ENCODE measurements around the gene HRC. TPM values are rescaled to one million over a fixed set of nuclear protein-coding genes. Genes with fewer than 3 reads are reported as not detected.
A peak's percentile ranks its signal among the peaks of the same experiment; 100 is the strongest.

Gene HRC
- total and polyA plus RNA-seq, 3 experiments from 2014 or later: not detected

- H3K27me3 Mint-ChIP-seq: no peaks in the 10 kb centered on the region
- CTCF ChIA-PET: interaction anchor here (0.8 to 2.9 kb wide), 7 partner anchors 8 to 114 kb away, joined by 3 to 19 read pairs (median 5); partner anchors contain the start of genes GYS1 and LIN7B
- H3K27me3 ChIP-seq (ENCODE audit: insufficient read depth, low read length, poor library complexity, severe bottlenecking): no peaks in the 10 kb centered on the region
- peak overlapping the region in 5 of 8 donors; percentile 7 to 96 (median 72) for H3K27ac Mint-ChIP-seq
- H3K36me3 Mint-ChIP-seq: peaks cover 5 to 63% (median 12%) of the 10 kb centered on the region in 3 donors
- peak; percentile 37 to 74 (median 50) for DNase-seq
- no peak overlapping the region for H3K27ac ChIP-seq (ENCODE audit: low read depth, low read length)
- H3K9me3 ChIP-seq (ENCODE audit: low read length): no peaks in the 10 kb centered on the region
- H3K4me1 Mint-ChIP-seq: peaks cover 0 to 3% (median 0%) of the 10 kb centered on the region in 3 donors
- peaks cover 25% of the 10 kb centered on the region for H3K36me3 ChIP-seq (ENCODE audit: insufficient read depth, low read length)
- H3K4me3 Mint-ChIP-seq: peak overlapping the region in 1 of 7 donors; percentile 20
- no peaks in the 10 kb centered on the region for H3K4me1 ChIP-seq (ENCODE audit: insufficient read depth, low read length)
- no peaks in the 10 kb centered on the region for H3K9me3 Mint-ChIP-seq
- POLR2A ChIA-PET: interaction anchor here (1.3 kb wide), 1 partner anchor 8 kb away, joined by 3 read pairs; the partner anchor contains the start of gene LIN7B
- no peak overlapping the region for H3K4me3 ChIP-seq (ENCODE audit: low read length)
Measured at GRCh38 chr19:49106648-49107135, 48.5 kb downstream of the HRC start.

GRCh38 chr19:49104229-49104864 is 50.8 kb downstream of the HRC start:
- no peak overlapping the region for H3K27ac ChIP-seq (ENCODE audit: low read depth, low read length)
- POLR2A ChIA-PET: no interaction called here

GRCh38 chr19:49103331-49104085 is 51.7 kb downstream of the HRC start:
- peaks cover 9 to 80% (median 21%) of the 10 kb centered on the region in 3 donors for H3K36me3 Mint-ChIP-seq
- POLR2A ChIA-PET: no interaction called here

More at GRCh38 chr19:49104229-49104864, 50.8 kb downstream of the HRC start:
- no peaks in the 10 kb centered on the region for H3K9me3 Mint-ChIP-seq
- H3K27me3 Mint-ChIP-seq: no peaks in the 10 kb centered on the region
- Histone ChIP-seq H3K4me1 (ENCODE audit: insufficient read depth, low read length) (no peaks in the 10 kb centered on the region), H3K4me3 (ENCODE audit: low read length) (no peak overlapping the region), H3K36me3 (ENCODE audit: insufficient read depth, low read length) (peaks cover 43% of the 10 kb centered on the region), H3K27me3 (ENCODE audit: insufficient read depth, low read length, poor library complexity, severe bottlenecking) (no peaks in the 10 kb centered on the region), H3K9me3 (ENCODE audit: low read length) (no peaks in the 10 kb centered on the region)
- H3K4me1 Mint-ChIP-seq: peaks cover 0 to 5% (median 0%) of the 10 kb centered on the region in 3 donors
- CTCF ChIA-PET: interaction anchor here (1.2 to 2.9 kb wide), 2 partner anchors 10 to 105 kb away, joined by 3 to 19 read pairs; partner anchors contain the start of gene LIN7B
- no peak for DNase-seq
- H3K4me3 Mint-ChIP-seq: no peak overlapping the region
- peaks cover 5 to 81% (median 18%) of the 10 kb centered on the region in 3 donors for H3K36me3 Mint-ChIP-seq
- no peak overlapping the region for H3K27ac Mint-ChIP-seq

GRCh38 chr19:49102303-49102702 is 52.9 kb downstream of the HRC start:
- H3K9me3 Mint-ChIP-seq: no peaks in the 10 kb centered on the region
- peaks cover 9 to 83% (median 23%) of the 10 kb centered on the region in 3 donors for H3K36me3 Mint-ChIP-seq
- no peak overlapping the region for H3K27ac Mint-ChIP-seq
- CTCF ChIA-PET: no interaction called here
- no peak overlapping the region for H3K4me3 Mint-ChIP-seq
- no peaks in the 10 kb centered on the region for H3K27me3 Mint-ChIP-seq
- Histone ChIP-seq H3K27me3 (ENCODE audit: insufficient read depth, low read length, poor library complexity, severe bottlenecking) (no peaks in the 10 kb centered on the region), H3K36me3 (ENCODE audit: insufficient read depth, low read length) (peaks cover 60% of the 10 kb centered on the region), H3K9me3 (ENCODE audit: low read length) (no peaks in the 10 kb centered on the region), H3K4me3 (ENCODE audit: low read length) (no peak overlapping the region), H3K4me1 (ENCODE audit: insufficient read depth, low read length) (no peaks in the 10 kb centered on the region), H3K27ac (ENCODE audit: low read depth, low read length) (no peak overlapping the region)
- POLR2A ChIA-PET: no interaction called here
- DNase-seq: no peak
- H3K4me1 Mint-ChIP-seq: peaks cover 0 to 7% (median 6%) of the 10 kb centered on the region in 3 donors

More at GRCh38 chr19:49103331-49104085, 51.7 kb downstream of the HRC start:
- Histone ChIP-seq H3K4me3 (ENCODE audit: low read length) (no peak overlapping the region), H3K4me1 (ENCODE audit: insufficient read depth, low read length) (no peaks in the 10 kb centered on the region), H3K9me3 (ENCODE audit: low read length) (no peaks in the 10 kb centered on the region), H3K27me3 (ENCODE audit: insufficient read depth, low read length, poor library complexity, severe bottlenecking) (no peaks in the 10 kb centered on the region), H3K36me3 (ENCODE audit: insufficient read depth, low read length) (peaks cover 51% of the 10 kb centered on the region), H3K27ac (ENCODE audit: low read depth, low read length) (no peak overlapping the region)
- CTCF ChIA-PET: no interaction called here
- H3K27ac Mint-ChIP-seq: peak overlapping the region in 1 of 8 donors; percentile 36
- DNase-seq: no peak
- H3K4me3 Mint-ChIP-seq: no peak overlapping the region
- H3K4me1 Mint-ChIP-seq: peaks cover 0 to 5% (median 0%) of the 10 kb centered on the region in 3 donors
- H3K27me3 Mint-ChIP-seq: no peaks in the 10 kb centered on the region
- H3K9me3 Mint-ChIP-seq: no peaks in the 10 kb centered on the region

Other genes with a start within 250 kb of the HRC start
- gene DHDH, start 221.7 kb downstream of the HRC start, total RNA-seq: under 1 TPM; 0.42 to 0.53 TPM
- 0.31 TPM for gene DHDH, start 221.7 kb downstream of the HRC start, polyA plus RNA-seq
- 100 to 1,000 TPM; 315 to 331 TPM for gene BAX, start 200.5 kb downstream of the HRC start, total RNA-seq
- 79.5 TPM for gene BAX, start 200.5 kb downstream of the HRC start, polyA plus RNA-seq
- 1,000 to 10,000 TPM; 1,478 to 1,489 TPM for gene FTL, start 190.1 kb downstream of the HRC start, total RNA-seq
- 4,521 TPM for gene FTL, start 190.1 kb downstream of the HRC start, polyA plus RNA-seq
- 10 to 100 TPM; 38.2 to 38.9 TPM for gene GYS1, start 162.1 kb downstream of the HRC start, total RNA-seq
- 31.5 TPM for gene GYS1, start 162.1 kb downstream of the HRC start, polyA plus RNA-seq
- gene RUVBL2, start 161.5 kb downstream of the HRC start, total RNA-seq: 100 to 1,000 TPM; 147 to 159 TPM
- 67.9 TPM for gene RUVBL2, start 161.5 kb downstream of the HRC start, polyA plus RNA-seq
- not detected for gene LHB, start 138.3 kb downstream of the HRC start, total RNA-seq
- not detected for gene LHB, start 138.3 kb downstream of the HRC start, polyA plus RNA-seq
- not detected for gene CGB3, start 131.1 kb downstream of the HRC start, total RNA-seq
- not detected for gene CGB3, start 131.1 kb downstream of the HRC start, polyA plus RNA-seq
- not detected for gene CGB2, start 123.5 kb downstream of the HRC start, total RNA-seq
- gene CGB2, start 123.5 kb downstream of the HRC start, polyA plus RNA-seq: not detected
- gene CGB1, start 118.5 kb downstream of the HRC start, total RNA-seq: not detected
- not detected for gene CGB1, start 118.5 kb downstream of the HRC start, polyA plus RNA-seq
- not detected for gene CGB5, start 111.5 kb downstream of the HRC start, total RNA-seq
- not detected for gene CGB5, start 111.5 kb downstream of the HRC start, polyA plus RNA-seq
- gene CGB8, start 106.3 kb downstream of the HRC start, total RNA-seq: not detected
- gene CGB8, start 106.3 kb downstream of the HRC start, polyA plus RNA-seq: not detected
- not detected for gene CGB7, start 97.6 kb downstream of the HRC start, total RNA-seq
- gene CGB7, start 97.6 kb downstream of the HRC start, polyA plus RNA-seq: not detected
- gene NTF4, start 90.6 kb downstream of the HRC start, total RNA-seq: not detected
- not detected for gene NTF4, start 90.6 kb downstream of the HRC start, polyA plus RNA-seq
- not detected for gene KCNA7, start 82.7 kb downstream of the HRC start, total RNA-seq
- gene KCNA7, start 82.7 kb downstream of the HRC start, polyA plus RNA-seq: not detected
- gene SNRNP70, start 69.9 kb downstream of the HRC start, total RNA-seq: 100 to 1,000 TPM; 210 to 221 TPM
- gene SNRNP70, start 69.9 kb downstream of the HRC start, polyA plus RNA-seq: 66.2 TPM
- gene LIN7B, start 41.0 kb downstream of the HRC start, total RNA-seq: 1 to 10 TPM; 4.0 to 5.1 TPM
- 8.1 TPM for gene LIN7B, start 41.0 kb downstream of the HRC start, polyA plus RNA-seq
- 1 to 10 TPM; 1.4 to 2.5 TPM for gene C19orf73, start 36.3 kb downstream of the HRC start, total RNA-seq
- 3.1 TPM for gene C19orf73, start 36.3 kb downstream of the HRC start, polyA plus RNA-seq
- 1 to 10 TPM; 3.2 to 3.3 TPM for gene PPFIA3, start 35.9 kb downstream of the HRC start, total RNA-seq
- gene PPFIA3, start 35.9 kb downstream of the HRC start, polyA plus RNA-seq: 0.56 TPM
- gene TRPM4, start 2.4 kb upstream of the HRC start, total RNA-seq: not detected
- gene TRPM4, start 2.4 kb upstream of the HRC start, polyA plus RNA-seq: not detected
- gene SLC6A16, start 169.8 kb upstream of the HRC start, total RNA-seq: 1 to 10 TPM; 1.1 to 1.2 TPM
- 1.7 TPM for gene SLC6A16, start 169.8 kb upstream of the HRC start, polyA plus RNA-seq
- 100 to 1,000 TPM; 116 to 127 TPM for gene CD37, start 180.0 kb upstream of the HRC start, total RNA-seq
- 188 TPM for gene CD37, start 180.0 kb upstream of the HRC start, polyA plus RNA-seq
- gene TEAD2, start 207.0 kb upstream of the HRC start, total RNA-seq: not detected
- gene TEAD2, start 207.0 kb upstream of the HRC start, polyA plus RNA-seq: not detected
- not detected for gene DKKL1, start 208.5 kb upstream of the HRC start, total RNA-seq
- not detected for gene DKKL1, start 208.5 kb upstream of the HRC start, polyA plus RNA-seq
- under 1 TPM in 1 of 2 experiments, not detected in 1; 0.31 TPM for gene KASH5, start 232.9 kb upstream of the HRC start, total RNA-seq
- gene KASH5, start 232.9 kb upstream of the HRC start, polyA plus RNA-seq: not detected